ENCODE data around the gene SYT1. TPM values are rescaled to one million over a fixed set of nuclear protein-coding genes. Genes with fewer than 3 reads are reported as not detected.

Gene SYT1
- total and polyA plus RNA-seq, 2 of the 4 experiments (the other 2 are of a cell fraction) = 2.8 to 3.0 TPM

GRCh38 chr12:79125358-79125757 is 260.8 kb downstream of the SYT1 start:
- no TSS peak for BruUV-seq (replicated peaks)
- Histone ChIP-seq H3K79me1 (ENCODE audit: low read depth in 1 of 2, low read length in 2 of 2) (no peaks in the 10 kb centered on the region), H3K9ac (ENCODE audit: low read depth, low read length) (no peak overlapping the region), H2AK9ac (replicated peaks; ENCODE audit: low read depth, low read length, poor library complexity) (no peak overlapping the region), H4K91ac (ENCODE audit: insufficient read depth, low read depth, low read length) (no peak overlapping the region), H2AFZ (replicated peaks; ENCODE audit: low read length, poor library complexity) (no peak overlapping the region), H3K18ac (ENCODE audit: low read depth, low read length) (no peak overlapping the region), H3K4ac (ENCODE audit: low read depth, low read length) (no peak overlapping the region), H2AK5ac (ENCODE audit: low read depth, low read length) (no peak overlapping the region), H2BK5ac (ENCODE audit: low read depth, low read length, poor library complexity, severe bottlenecking) (no peak overlapping the region), H4K20me1 (ENCODE audit: insufficient read depth, low read length) (peaks cover 3% of the 10 kb centered on the region; the same call in 1 of the 2 replicates), H3K4me2 (ENCODE audit: low read depth, low read length) (no peak overlapping the region), H4K5ac (ENCODE audit: low read depth, low read length) (no peak overlapping the region), H2BK20ac (ENCODE audit: low read depth, low read length) (no peak overlapping the region), H3K4me1 (ENCODE audit: control insufficient read depth, insufficient read depth, low read length) (no peaks in the 10 kb centered on the region; the same call in 1 of the 2 replicates), H3K56ac (ENCODE audit: extremely low read depth, insufficient read depth, low read length) (no peak overlapping the region), H3K27me3 (ENCODE audit: control insufficient read depth, insufficient read depth, low read length) (no peaks in the 10 kb centered on the region), H3K23ac (ENCODE audit: low read depth, low read length) (no peak overlapping the region), H3K9me3 (ENCODE audit: control insufficient read depth, insufficient read depth, low read length) (no peaks in the 10 kb centered on the region), H2BK15ac (ENCODE audit: low read depth, low read length) (no peak overlapping the region), H3K14ac (replicated peaks; ENCODE audit: low read depth, low read length) (no peak overlapping the region), H3K4me3 (ENCODE audit: insufficient read depth, low read depth, low read length) (no peak overlapping the region), H2BK120ac (ENCODE audit: low read depth, low read length) (no peak overlapping the region), H3K27ac (ENCODE audit: insufficient read depth, low read length) (no peak overlapping the region), H3K36me3 (ENCODE audit: control insufficient read depth, insufficient read depth, low read length) (no peaks in the 10 kb centered on the region), H3K9me1 (ENCODE audit: insufficient read depth, low read length) (peaks cover 3% of the 10 kb centered on the region; the same call in 1 of the 2 replicates), H4K8ac (ENCODE audit: low read depth in 2 of 2, low read length in 2 of 2) (no peak overlapping the region)
- intact Hi-C loops (cut with micrococcal nuclease) = no loop called here
- TF ChIP-seq RFX5 (IDR thresholded peaks at IDR 0.05; ENCODE audit: low read depth, low read length) = no peak
- dilution Hi-C loops (cut with HindIII; ENCODE audit: low sequenced_read_pairs, unreplicated experiment) = no loop called here
- POLR2A ChIA-PET (ENCODE audit: unreplicated experiment) = interaction anchor here (0.6 kb wide), 1 partner anchor 76 kb away, joined by 4 read pairs; no protein-coding TSS in a partner anchor
- DNase-seq (no peak), ATAC-seq (ENCODE audit: low read depth) (no peak)
- in situ Hi-C loops (cut with MboI; ENCODE audit: low sequenced_read_pairs) = no loop called here
- WGBS, 2 experiments (ENCODE audit: extremely low coverage in 2 of 2, insufficient read length in 1 of 2) = no CpG with 5 or more reads among the region's 2 CpGs
- CTCF ChIA-PET = interaction anchor here (0.6 kb wide), 1 partner anchor 181 kb away, joined by 3 read pairs; no protein-coding TSS in a partner anchor
